GM19023 (cell line): ENCODE measurements around the gene C7orf57.
A peak's percentile ranks its signal among the peaks of the same experiment; 100 is the strongest.

Source experiments
- ATAC-seq: cut with Tn5 transposase; IDR thresholded peaks from one replicate; pipeline ENCODE4 v1.9.1; 2021; ENCODE audit warnings: mild to moderate bottlenecking, moderate library complexity; ENCODE audit not compliant: unreplicated experiment

C7orf57 gene

GRCh38 chr7:48108959-48109847 is 73.9 kb downstream of the C7orf57 start:
- ATAC-seq, result no peak

GRCh38 chr7:48109848-48110663 is 74.7 kb downstream of the C7orf57 start:
- peak; percentile 90 for ATAC-seq

DNA sequence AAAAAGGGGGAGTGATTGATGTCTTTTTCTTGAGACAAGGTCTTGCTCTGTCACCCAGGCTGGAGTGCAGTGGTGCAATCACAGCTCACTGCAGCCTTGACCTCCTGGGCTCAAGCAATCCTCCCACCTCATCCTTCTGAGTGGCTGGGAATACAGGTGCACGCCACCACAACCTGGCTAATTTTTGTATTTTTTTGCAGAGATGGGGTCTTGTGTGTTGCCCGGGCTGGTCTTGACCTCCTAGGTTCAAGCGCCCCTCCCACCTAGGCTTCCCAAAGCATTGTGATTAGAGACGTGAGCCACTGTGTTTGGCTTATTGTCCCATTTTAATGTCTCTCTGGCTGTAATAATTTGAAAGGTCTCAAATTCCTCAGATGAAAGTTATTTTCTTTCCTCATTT is 75.5 kb downstream of the C7orf57 start:
- ATAC-seq, result no peak
